Mucosa of rectum (tissue), 2 donors: ENCODE results near the gene WHRN.

Source experiments
- H3K27ac ChIP-seq, 2 donors: one replicate each; pipeline ENCODE4 v1.7.0; 2013; ENCODE audit warnings: inconsistent platforms in 2 of 2, low read depth in 2 of 2, low read length in 2 of 2
- H3K27me3 ChIP-seq, 2 donors: one replicate each; pipeline ENCODE4 v1.7.0; 2013; ENCODE audit warnings: low read length in 2 of 2; ENCODE audit not compliant: control insufficient read depth in 2 of 2, insufficient read depth in 2 of 2
- H3K36me3 ChIP-seq, 2 donors: one replicate each; pipeline ENCODE4 v1.7.0; 2013; ENCODE audit warnings: low read length in 2 of 2; ENCODE audit not compliant: control insufficient read depth in 2 of 2, insufficient read depth in 2 of 2
- H3K4me1 ChIP-seq, 2 donors: one replicate each; pipeline ENCODE4 v1.7.0; 2013; ENCODE audit warnings: low read length in 2 of 2, mild to moderate bottlenecking in 1 of 2; ENCODE audit not compliant: control insufficient read depth in 2 of 2, insufficient read depth in 2 of 2
- H3K4me3 ChIP-seq, 2 donors: one replicate each; pipeline ENCODE4 v1.7.0; 2013; ENCODE audit warnings: low read length in 2 of 2
- H3K9ac ChIP-seq, 2 donors: one replicate each; pipeline ENCODE4 v1.7.0; 2013; ENCODE audit warnings: low read length in 2 of 2, low read depth in 1 of 2, mild to moderate bottlenecking in 1 of 2
- H3K9me3 ChIP-seq, 2 donors: one replicate each; pipeline ENCODE4 v1.7.0; 2013; ENCODE audit warnings: low read length in 2 of 2; ENCODE audit not compliant: control insufficient read depth in 2 of 2
- donor health status: healthy.
- donor health status: Normal muscosa, but diverticular disease.

The WHRN gene

GRCh38 chr9:114369216-114370130, 135.8 kb downstream of the WHRN start:
- peak overlapping the region in 1 of 2 donors; percentile 83 for H3K27ac ChIP-seq
- H3K27me3 ChIP-seq = no peaks in the 10 kb centered on the region
- no peak overlapping the region for H3K9ac ChIP-seq
- H3K4me3 ChIP-seq = no peak overlapping the region
- H3K36me3 ChIP-seq = peaks cover 49 to 56% of the 10 kb centered on the region in 2 donors
- H3K9me3 ChIP-seq = no peaks in the 10 kb centered on the region
- peaks cover 27 to 45% of the 10 kb centered on the region in 2 donors for H3K4me1 ChIP-seq

- Histone ChIP-seq H3K4me1 (peaks cover 27 to 43% of the 10 kb centered on the region in 2 donors), H3K9ac (peak overlapping the region in 1 of 2 donors; percentile 66), H3K27ac (peak overlapping the region; percentile 65 to 77), H3K9me3 (no peaks in the 10 kb centered on the region), H3K27me3 (no peaks in the 10 kb centered on the region), H3K4me3 (no peak overlapping the region), H3K36me3 (peaks cover 61 to 64% of the 10 kb centered on the region in 2 donors)
These were observed 137.3 kb downstream of the WHRN start for GRCh38 chr9:114367772-114368569.

GRCh38 chr9:114367366-114367765, 137.9 kb downstream of the WHRN start:
- Histone ChIP-seq H3K9me3 (no peaks in the 10 kb centered on the region), H3K4me3 (peak overlapping the region in 1 of 2 donors; percentile 28), H3K9ac (peak overlapping the region; percentile 30 to 66), H3K4me1 (peaks cover 25 to 40% of the 10 kb centered on the region in 2 donors), H3K27ac (peak overlapping the region; percentile 65 to 77), H3K36me3 (peaks cover 64 to 67% of the 10 kb centered on the region in 2 donors), H3K27me3 (no peaks in the 10 kb centered on the region)

GRCh38 chr9:114366334-114367128, 138.7 kb downstream of the WHRN start:
- Histone ChIP-seq H3K9me3 (no peaks in the 10 kb centered on the region), H3K27me3 (no peaks in the 10 kb centered on the region), H3K27ac (peak overlapping the region; percentile 65 to 77), H3K9ac (no peak overlapping the region), H3K4me3 (no peak overlapping the region), H3K36me3 (peaks cover 65 to 69% of the 10 kb centered on the region in 2 donors), H3K4me1 (peaks cover 24 to 32% of the 10 kb centered on the region in 2 donors)

- no peak overlapping the region for H3K4me3 ChIP-seq
- H3K36me3 ChIP-seq = peaks cover 72 to 74% of the 10 kb centered on the region in 2 donors
- no peaks in the 10 kb centered on the region for H3K27me3 ChIP-seq
- no peaks in the 10 kb centered on the region for H3K9me3 ChIP-seq
- peak overlapping the region in 1 of 2 donors; percentile 9 for H3K27ac ChIP-seq
- no peak overlapping the region for H3K9ac ChIP-seq
- peaks cover 19 to 22% of the 10 kb centered on the region in 2 donors for H3K4me1 ChIP-seq
These were observed 140.1 kb downstream of the WHRN start for GRCh38 chr9:114365194-114365593.

GRCh38 chr9:114364134-114365041, 140.9 kb downstream of the WHRN start:
- H3K9me3 ChIP-seq = no peaks in the 10 kb centered on the region
- H3K4me3 ChIP-seq = no peak overlapping the region
- H3K27ac ChIP-seq = peak overlapping the region; percentile 28 to 29
- H3K27me3 ChIP-seq = no peaks in the 10 kb centered on the region
- no peak overlapping the region for H3K9ac ChIP-seq
- peaks cover 74 to 77% of the 10 kb centered on the region in 2 donors for H3K36me3 ChIP-seq
- H3K4me1 ChIP-seq = peaks cover 17 to 19% of the 10 kb centered on the region in 2 donors

GRCh38 chr9:114363424-114363823, 141.8 kb downstream of the WHRN start:
- peaks cover 76 to 80% of the 10 kb centered on the region in 2 donors for H3K36me3 ChIP-seq
- H3K4me3 ChIP-seq = no peak overlapping the region
- no peaks in the 10 kb centered on the region for H3K9me3 ChIP-seq
- no peak overlapping the region for H3K9ac ChIP-seq
- peaks cover 17 to 19% of the 10 kb centered on the region in 2 donors for H3K4me1 ChIP-seq
- H3K27me3 ChIP-seq = no peaks in the 10 kb centered on the region
- peak overlapping the region in 1 of 2 donors; percentile 1 for H3K27ac ChIP-seq

GRCh38 chr9:114362394-114362793, 142.9 kb downstream of the WHRN start:
- no peak overlapping the region for H3K27ac ChIP-seq
- no peaks in the 10 kb centered on the region for H3K27me3 ChIP-seq
- H3K4me3 ChIP-seq = no peak overlapping the region
- peaks cover 7 to 15% of the 10 kb centered on the region in 2 donors for H3K4me1 ChIP-seq
- peaks cover 76 to 80% of the 10 kb centered on the region in 2 donors for H3K36me3 ChIP-seq
- no peaks in the 10 kb centered on the region for H3K9me3 ChIP-seq
- H3K9ac ChIP-seq = no peak overlapping the region

- no peak overlapping the region for H3K9ac ChIP-seq
- H3K36me3 ChIP-seq = peaks cover 80 to 84% of the 10 kb centered on the region in 2 donors
- H3K27me3 ChIP-seq = no peaks in the 10 kb centered on the region
- H3K27ac ChIP-seq = no peak overlapping the region
- no peak overlapping the region for H3K4me3 ChIP-seq
- H3K4me1 ChIP-seq = peaks cover 3 to 9% of the 10 kb centered on the region in 2 donors
- no peaks in the 10 kb centered on the region for H3K9me3 ChIP-seq
These were observed 143.7 kb downstream of the WHRN start for GRCh38 chr9:114361542-114361941.
